OCI-LY7 (cell line): ENCODE measurements around the gene ROS1.

Experiments used
- CTCF ChIP-seq: fragments of 200-600 bp; sonication (generic); conservative IDR thresholded peaks from 2 replicates; pipeline ENCODE4 v1.5.1; 2014; ENCODE audit warnings: mild to moderate bottlenecking, antibody characterized with exemption, low read length, moderate library complexity, mixed read lengths
- EZH2phosphoT487 ChIP-seq: fragments of 200-600 bp; sonication (generic); IDR thresholded peaks from 2 replicates; pipeline ENCODE4 v1.6.1; 2018; ENCODE audit warnings: low read depth, borderline replicate concordance, mild to moderate bottlenecking, mixed run types, antibody characterized with exemption, low read length, moderate library complexity, mixed read lengths

DNA sequence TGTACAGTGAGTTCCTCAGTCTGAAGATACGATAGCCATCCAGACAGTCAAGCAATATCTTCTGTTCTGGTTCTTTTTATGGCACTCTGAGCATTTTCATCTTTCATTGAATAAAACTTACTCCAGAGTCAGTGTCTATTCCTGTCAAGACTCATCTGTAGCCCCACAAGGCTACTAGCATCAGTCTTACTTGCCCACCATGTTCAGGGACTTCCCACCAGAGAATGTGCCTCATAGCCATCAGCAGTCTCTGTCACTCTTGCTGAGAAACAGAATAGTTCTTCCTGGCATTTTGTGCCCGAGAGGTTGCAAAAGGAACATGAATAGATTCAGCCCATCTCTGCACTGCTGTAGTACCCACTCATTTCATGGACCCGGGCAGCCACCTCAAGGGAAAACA is 44.0 kb upstream of the ROS1 start:
- TF ChIP-seq CTCF (no peak), EZH2phosphoT487 (no peak)
